A673 (cell line): ENCODE measurements around the gene RASIP1. TPM values are rescaled to one million over a fixed set of nuclear protein-coding genes. Genes with fewer than 3 reads are reported as not detected.

Source experiments
- BruUV-seq: library from RNA; stranded (reverse); fragments of 400-500 nt; replicated peaks from 2 replicates; lab custom pipeline; 2021; lab: Mats Ljungman, UMichigan
- CTCF ChIA-PET: fragments of 300-600 bp; sonication (Branson Sonifier 250); formaldehyde crosslinking; loops from one replicate; lab custom pipeline; 2022; ENCODE audit warnings: antibody characterized with exemption; lab: Charles Lee
- POLR2A ChIA-PET: fragments of 300-600 bp; sonication (Branson Sonifier 250); formaldehyde crosslinking; loops from one replicate; lab custom pipeline; 2022; ENCODE audit warnings: antibody characterized with exemption; ENCODE audit not compliant: low non-redundant PET; lab: Charles Lee
- DNase-seq: peaks from one replicate; pipeline ENCODE4 v3.0.0-alpha.2; 2015; ENCODE audit warnings: low spot score
- H3K27ac ChIP-seq: fragments of 200-600 bp; sonication (generic); 2 replicates; pipeline ENCODE4 v1.5.1; 2016; ENCODE audit warnings: mixed run types, low read depth, mild to moderate bottlenecking, mixed read lengths, antibody characterized with exemption, low read length; ENCODE audit not compliant: poor library complexity, severe bottlenecking
- H3K27me3 ChIP-seq: fragments of 200-600 bp; sonication (generic); replicated peaks from 2 replicates; pipeline ENCODE4 v1.6.1; 2017; ENCODE audit warnings: mixed run types, low read depth, mild to moderate bottlenecking, mixed read lengths, antibody characterized with exemption, low read length; ENCODE audit not compliant: insufficient read depth, poor library complexity
- H3K36me3 ChIP-seq: fragments of 200-600 bp; sonication (generic); 2 replicates; pipeline ENCODE4 v1.6.1; 2016; ENCODE audit warnings: mixed run types, mild to moderate bottlenecking, mixed read lengths, antibody characterized with exemption, low read length; ENCODE audit not compliant: insufficient read depth, poor library complexity, severe bottlenecking
- H3K4me1 ChIP-seq: fragments of 200-600 bp; sonication (generic); 2 replicates; pipeline ENCODE4 v1.6.1; 2017; ENCODE audit warnings: mixed run types, mild to moderate bottlenecking, mixed read lengths, antibody characterized with exemption, low read length; ENCODE audit not compliant: insufficient read depth, poor library complexity, severe bottlenecking
- H3K4me3 ChIP-seq: fragments of 200-600 bp; sonication (generic); 2 replicates; pipeline ENCODE4 v1.5.1; 2016; ENCODE audit warnings: low read depth, mixed run types, mild to moderate bottlenecking, mixed read lengths, low read length; ENCODE audit not compliant: poor library complexity, severe bottlenecking
- H3K9me3 ChIP-seq: fragments of 200-600 bp; sonication (generic); 2 replicates; pipeline ENCODE4 v1.6.1; 2016; ENCODE audit warnings: mixed run types, low read depth, mild to moderate bottlenecking, mixed read lengths, antibody characterized with exemption, low read length; ENCODE audit not compliant: poor library complexity, severe bottlenecking
- EZH2 ChIP-seq: fragments of 200-600 bp; sonication (generic); IDR thresholded peaks from 2 replicates; pipeline ENCODE4 v1.6.1; 2017; ENCODE audit warnings: borderline replicate concordance, low read depth, mild to moderate bottlenecking, mixed read lengths, antibody characterized with exemption, low read length; ENCODE audit not compliant: poor library complexity, severe bottlenecking
- intact Hi-C: fragments of 100-400 bp; cut with micrococcal nuclease; formaldehyde crosslinking; loops from one replicate; pipeline ENCODE4 v1.10.0; 2022; ENCODE audit not compliant: unreplicated experiment
- total RNA-seq: library from RNA; stranded (reverse); gene quantifications from 2 replicates; pipeline ENCODE4 v1.2.3, GENCODE V29; 2021
- TF ChIP-seq, protein P1 (sequence below): fragments of 300-800, 200-600 bp; sonication (generic); conservative IDR thresholded peaks from 2 replicates; pipeline ENCODE4 v1.5.1; 2017; ENCODE audit warnings: low read depth, mild to moderate bottlenecking, antibody characterized with exemption, low read length, moderate library complexity, mixed read lengths

Gene RASIP1
- total RNA-seq, 1 experiment from 2014 or later = 3.8 TPM

- DNase-seq = no peak
- Histone ChIP-seq H3K4me3 (no peak overlapping the region), H3K4me1 (no peaks in the 10 kb centered on the region), H3K9me3 (no peaks in the 10 kb centered on the region), H3K27me3 (no peaks in the 10 kb centered on the region), H3K27ac (no peak overlapping the region), H3K36me3 (no peaks in the 10 kb centered on the region)
- ChIA-PET POLR2A (no interaction called here), CTCF (no interaction called here)
- TF ChIP-seq, protein P1, sequence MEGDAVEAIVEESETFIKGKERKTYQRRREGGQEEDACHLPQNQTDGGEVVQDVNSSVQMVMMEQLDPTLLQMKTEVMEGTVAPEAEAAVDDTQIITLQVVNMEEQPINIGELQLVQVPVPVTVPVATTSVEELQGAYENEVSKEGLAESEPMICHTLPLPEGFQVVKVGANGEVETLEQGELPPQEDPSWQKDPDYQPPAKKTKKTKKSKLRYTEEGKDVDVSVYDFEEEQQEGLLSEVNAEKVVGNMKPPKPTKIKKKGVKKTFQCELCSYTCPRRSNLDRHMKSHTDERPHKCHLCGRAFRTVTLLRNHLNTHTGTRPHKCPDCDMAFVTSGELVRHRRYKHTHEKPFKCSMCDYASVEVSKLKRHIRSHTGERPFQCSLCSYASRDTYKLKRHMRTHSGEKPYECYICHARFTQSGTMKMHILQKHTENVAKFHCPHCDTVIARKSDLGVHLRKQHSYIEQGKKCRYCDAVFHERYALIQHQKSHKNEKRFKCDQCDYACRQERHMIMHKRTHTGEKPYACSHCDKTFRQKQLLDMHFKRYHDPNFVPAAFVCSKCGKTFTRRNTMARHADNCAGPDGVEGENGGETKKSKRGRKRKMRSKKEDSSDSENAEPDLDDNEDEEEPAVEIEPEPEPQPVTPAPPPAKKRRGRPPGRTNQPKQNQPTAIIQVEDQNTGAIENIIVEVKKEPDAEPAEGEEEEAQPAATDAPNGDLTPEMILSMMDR = no peak
- TF ChIP-seq EZH2 = no peak
- no TSS peak for BruUV-seq
- intact Hi-C loops = no loop called here
These were observed 37.7 kb downstream of the RASIP1 start for GRCh38 chr19:48702701-48703100.

- Histone ChIP-seq H3K36me3 (no peaks in the 10 kb centered on the region), H3K27me3 (no peaks in the 10 kb centered on the region), H3K4me3 (no peak overlapping the region), H3K27ac (no peak overlapping the region), H3K9me3 (no peaks in the 10 kb centered on the region), H3K4me1 (peaks cover 10% of the 10 kb centered on the region)
- CTCF ChIA-PET = interaction anchor here (0.6 to 0.7 kb wide), 2 partner anchors 139 to 408 kb away, joined by 3 to 14 read pairs; no protein-coding TSS in a partner anchor
- intact Hi-C loops = no loop called here
- POLR2A ChIA-PET = no interaction called here
- no TSS peak for BruUV-seq
- DNase-seq = peak; percentile 61
- TF ChIP-seq, protein P1 = no peak
- TF ChIP-seq EZH2 = no peak
These were observed 42.4 kb downstream of the RASIP1 start for GRCh38 chr19:48698046-48698445.

DNA sequence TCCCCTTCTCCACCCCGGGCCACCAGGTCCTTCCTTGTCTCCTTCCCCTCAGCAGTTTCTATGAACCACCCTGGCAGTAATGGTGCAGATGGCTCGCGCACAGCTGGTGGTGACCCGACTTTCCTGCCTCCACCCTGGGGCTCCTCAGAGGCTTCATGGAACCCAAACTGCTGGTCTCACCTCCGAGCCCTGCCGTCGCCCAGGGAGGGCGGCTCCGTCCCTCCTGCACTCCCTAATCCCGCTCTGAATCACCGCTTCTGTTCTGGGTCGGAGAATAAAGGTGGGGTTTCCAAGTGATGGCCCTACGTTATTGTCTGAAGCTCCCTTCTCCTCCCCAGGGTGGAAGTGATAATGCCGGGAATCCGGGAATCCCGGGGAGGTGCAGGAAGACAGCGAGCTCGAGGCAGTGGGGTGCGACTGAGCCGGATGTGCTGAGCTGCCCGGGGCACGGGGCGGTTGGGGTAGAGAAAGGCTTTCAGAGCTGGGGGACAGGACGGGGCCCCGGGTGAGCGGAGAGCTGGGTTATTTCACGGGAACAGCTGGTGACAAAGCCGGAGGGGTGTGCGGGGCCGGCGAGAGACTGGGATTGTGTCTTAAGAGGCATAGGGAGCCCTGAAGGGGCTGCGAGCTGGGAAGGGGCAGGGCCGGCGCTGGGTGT, 43.9 kb downstream of the RASIP1 start:
- intact Hi-C loops = no loop called here
- DNase-seq = peak; percentile 52
- Histone ChIP-seq H3K27me3 (no peaks in the 10 kb centered on the region), H3K36me3 (no peaks in the 10 kb centered on the region), H3K4me1 (peaks cover 10% of the 10 kb centered on the region), H3K9me3 (no peaks in the 10 kb centered on the region), H3K27ac (peak overlapping the region; percentile 50), H3K4me3 (peak overlapping the region; percentile 27)
- BruUV-seq = no TSS peak
- TF ChIP-seq, protein P1 = no peak
- no peak for TF ChIP-seq EZH2
- ChIA-PET CTCF (interaction anchor here (0.6 kb wide), 1 partner anchor 41 kb away, joined by 4 read pairs; no protein-coding TSS in a partner anchor), POLR2A (no interaction called here)
